Endothelial cell of umbilical vein (primary cell): ENCODE data around the gene ZNF48. TPM values are rescaled to one million over a fixed set of nuclear protein-coding genes. Genes with fewer than 3 reads are reported as not detected.

Experiments
- BruUV-seq: library from RNA; stranded (reverse); fragments of 400-500 nt; replicated peaks from 2 replicates; lab custom pipeline; 2021; lab: Mats Ljungman, UMichigan
- CTCF ChIA-PET: fragments of 300-600, 350-600 bp; sonication (Branson Sonifier 250); formaldehyde crosslinking; loops from one replicate; lab custom pipeline; 2021; ENCODE audit warnings: antibody characterized with exemption, inconsistent platforms; lab: Charles Lee
- POLR2A ChIA-PET: fragments of 300-600, 350-600 bp; sonication (Branson Sonifier 250); formaldehyde crosslinking; loops from one replicate; lab custom pipeline; 2021; ENCODE audit warnings: antibody characterized with exemption, inconsistent platforms; lab: Charles Lee
- DNase-seq: peaks from one replicate; pipeline ENCODE4 v3.0.0-alpha.2; 2011; ENCODE audit warnings: low read depth, low spot score
- FAIRE-seq: peaks from 2 replicates; lab custom pipeline; 2011; peaks lifted over from hg19 to GRCh38; lab: Jason Lieb, UNC
- H2AFZ ChIP-seq: 2 replicates; pipeline ENCODE4 v1.6.0; 2012; ENCODE audit warnings: low read depth, low read length, control low read depth, inconsistent platforms
- H3K27ac ChIP-seq: 2 replicates; pipeline ENCODE4 v1.5.1; 2011; ENCODE audit warnings: low read depth, mild to moderate bottlenecking, control low read depth, low read length, moderate library complexity; ENCODE audit not compliant: insufficient read depth
- H3K27me3 ChIP-seq, 2 experiments: 2 replicates each; pipeline versions ENCODE4 v1.6.0 to v1.6.1; 2011; ENCODE audit warnings: low read length in 2 of 2, mixed read lengths in 1 of 2; ENCODE audit not compliant: control insufficient read depth in 2 of 2, insufficient read depth in 2 of 2
- H3K36me3 ChIP-seq, 2 experiments: 2 replicates in 1 of 2; 3 replicates in 1 of 2; pipeline ENCODE4 v1.5.1; 2011; ENCODE audit warnings: low read length in 2 of 2, mild to moderate bottlenecking in 1 of 2, moderate library complexity in 1 of 2; ENCODE audit not compliant: control insufficient read depth in 2 of 2, insufficient read depth in 2 of 2; ENCODE audit errors: extremely low read depth in 1 of 2
- H3K4me1 ChIP-seq: 3 replicates; pipeline ENCODE4 v1.5.1; 2011; ENCODE audit warnings: mild to moderate bottlenecking, low read length; ENCODE audit not compliant: control insufficient read depth, insufficient read depth; ENCODE audit errors: extremely low read depth
- H3K4me2 ChIP-seq: 2 replicates; pipeline ENCODE4 v1.6.1; 2011; ENCODE audit warnings: low read length, control low read depth, mixed read lengths; ENCODE audit not compliant: insufficient read depth
- H3K4me3 ChIP-seq, 3 experiments: fragments of 200-600 bp in 1 of 3; sonication (generic), shearing (Covaris generic) in 1 of 3; replicated peaks in 1 of 3; 2 replicates each; pipeline ENCODE4 v1.5.1; 2011 to 2016; ENCODE audit warnings: control low read depth in 3 of 3, low read length in 3 of 3, mild to moderate bottlenecking in 2 of 3, inconsistent platforms in 1 of 3, low read depth in 1 of 3, moderate library complexity in 1 of 3; ENCODE audit not compliant: insufficient read depth in 1 of 3
- H3K79me2 ChIP-seq: 2 replicates; pipeline ENCODE4 v1.6.0; 2012; ENCODE audit warnings: low read length, inconsistent platforms; ENCODE audit not compliant: control insufficient read depth, insufficient read depth
- H3K9ac ChIP-seq: replicated peaks from 2 replicates; pipeline ENCODE3; 2011; ENCODE audit warnings: low read length, control low read depth; ENCODE audit not compliant: insufficient read depth; ENCODE audit errors: extremely low read depth
- H3K9me1 ChIP-seq: replicated peaks from 3 replicates; pipeline ENCODE4 v1.6.0; 2011; ENCODE audit warnings: mild to moderate bottlenecking, low read length; ENCODE audit not compliant: control insufficient read depth, insufficient read depth; ENCODE audit errors: extremely low read depth
- H3K9me3 ChIP-seq: replicated peaks from 2 replicates; pipeline ENCODE4 v1.5.1; 2012; ENCODE audit warnings: low read length, inconsistent platforms; ENCODE audit not compliant: control insufficient read depth, insufficient read depth
- H4K20me1 ChIP-seq: replicated peaks from 2 replicates; pipeline ENCODE3; 2011; ENCODE audit warnings: mild to moderate bottlenecking, low read length; ENCODE audit not compliant: control insufficient read depth, insufficient read depth; ENCODE audit errors: extremely low read depth
- EZH2 ChIP-seq: IDR thresholded peaks from 2 replicates; pipeline ENCODE4 v1.6.1; 2012; ENCODE audit warnings: borderline replicate concordance, low read depth, mild to moderate bottlenecking, moderate library complexity, low read length, inconsistent platforms; ENCODE audit not compliant: severe bottlenecking
- FOS ChIP-seq: IDR thresholded peaks from 2 replicates; pipeline ENCODE4 v1.6.1; 2011; ENCODE audit warnings: mild to moderate bottlenecking, low read length, moderate library complexity, borderline replicate concordance; ENCODE audit not compliant: insufficient read depth
- GATA2 ChIP-seq: IDR thresholded peaks from 2 replicates; pipeline ENCODE4 v1.7.0; 2011; ENCODE audit warnings: low read depth, mild to moderate bottlenecking, moderate library complexity, mixed read lengths, low read length; ENCODE audit not compliant: insufficient read length, insufficient read depth
- JUN ChIP-seq: IDR thresholded peaks from 2 replicates; pipeline ENCODE4 v1.6.1; 2011; ENCODE audit warnings: borderline replicate concordance, low read depth; ENCODE audit not compliant: insufficient read length, insufficient read depth
- MYC ChIP-seq: IDR thresholded peaks from one replicate; pipeline ENCODE4 v1.6.1; 2011; ENCODE audit warnings: mild to moderate bottlenecking, low read depth, low read length
- POLR2A ChIP-seq: IDR thresholded peaks from 2 replicates; pipeline ENCODE4 v1.6.1; 2012; ENCODE audit warnings: low read depth, mild to moderate bottlenecking, control low read depth, low read length
- POLR2AphosphoS5 ChIP-seq: IDR thresholded peaks from 2 replicates; pipeline ENCODE4 v1.6.1; 2012; ENCODE audit warnings: low read depth, mild to moderate bottlenecking, control low read depth, low read length, moderate library complexity; ENCODE audit not compliant: insufficient read depth
- dilution Hi-C: fragments of 300-500 bp; cut with MboI; formaldehyde crosslinking; loops from one replicate; pipeline ENCODE4 v1.15.0; 2019; ENCODE audit warnings: low sequenced_read_pairs; ENCODE audit not compliant: extremely low pct_ligation_motif_present
- intact Hi-C: fragments of 100-400 bp; cut with micrococcal nuclease; formaldehyde crosslinking; loops from one replicate; pipeline ENCODE4 v1.10.0; 2022
- polyA plus RNA-seq, 4 experiments: library from polyadenylated mRNA; depleted of rRNA in 3 of 4; stranded (reverse) in 3 of 4; unstranded in 1 of 4; fragments of >200 nt; gene quantifications; 2 replicates each; pipeline versions ENCODE4 v1.2.1 to v1.2.3, GENCODE V29; 2011 to 2012; ENCODE audit warnings: missing spikeins in 1 of 4
- total RNA-seq: library from RNA; stranded (reverse); gene quantifications from 2 replicates; pipeline ENCODE4 v1.2.3, GENCODE V29; 2021
- TF ChIP-seq, protein P1 (sequence below): IDR thresholded peaks from 2 replicates; pipeline ENCODE4 v1.6.1; 2011; ENCODE audit not compliant: insufficient read depth, insufficient read length
- TF ChIP-seq, protein P2 (sequence below), 2 donors: IDR thresholded peaks; 1 replicate in 1 of 2; 2 replicates in 1 of 2; pipeline ENCODE4 v1.5.1; 2011; ENCODE audit warnings: low read length in 2 of 2, mild to moderate bottlenecking in 2 of 2, moderate library complexity in 2 of 2, control low read depth in 1 of 2, inconsistent platforms in 1 of 2, low read depth in 1 of 2; ENCODE audit not compliant: insufficient read depth in 1 of 2; ENCODE audit errors: extremely low read depth in 1 of 2

Gene ZNF48
- total and polyA plus RNA-seq, 2 donors (not counting 3 experiments of a cell fraction or from before 2014, with no cell fraction given) = 15.3 to 16.1 TPM

- H3K79me2 ChIP-seq = peaks cover 19% of the 10 kb centered on the region
- no peak overlapping the region for H2AFZ ChIP-seq
- H3K9me3 ChIP-seq = no peaks in the 10 kb centered on the region
- no peak for DNase-seq
- CTCF ChIA-PET = interaction anchor here (0.7 to 2.5 kb wide), 6 partner anchors 9 to 261 kb away, joined by 3 to 12 read pairs (median 4); no protein-coding TSS in a partner anchor
- H3K9me1 ChIP-seq = no peaks in the 10 kb centered on the region
- peak overlapping the region; percentile 96 for H3K9ac ChIP-seq
- POLR2A ChIA-PET = interaction anchor here (0.6 kb wide), 1 partner anchor 17 kb away, joined by 3 read pairs; the partner anchor contains the start of gene TBC1D10B
- BruUV-seq = no TSS peak
- H3K4me3 ChIP-seq = no peak overlapping the region
- peaks cover 32% of the 10 kb centered on the region for H3K4me1 ChIP-seq
- dilution Hi-C loops = no loop called here
- H3K4me2 ChIP-seq = peak overlapping the region; percentile 83
- no peaks in the 10 kb centered on the region for H4K20me1 ChIP-seq
- no peak for TF ChIP-seq EZH2
- TF ChIP-seq FOS = no peak
- no peak for TF ChIP-seq POLR2AphosphoS5
- no peak for TF ChIP-seq POLR2A
- TF ChIP-seq, protein P1, sequence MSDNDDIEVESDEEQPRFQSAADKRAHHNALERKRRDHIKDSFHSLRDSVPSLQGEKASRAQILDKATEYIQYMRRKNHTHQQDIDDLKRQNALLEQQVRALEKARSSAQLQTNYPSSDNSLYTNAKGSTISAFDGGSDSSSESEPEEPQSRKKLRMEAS = no peak
- TF ChIP-seq JUN = no peak
- no peak for TF ChIP-seq GATA2
- TF ChIP-seq MYC = no peak
- TF ChIP-seq, protein P2, sequence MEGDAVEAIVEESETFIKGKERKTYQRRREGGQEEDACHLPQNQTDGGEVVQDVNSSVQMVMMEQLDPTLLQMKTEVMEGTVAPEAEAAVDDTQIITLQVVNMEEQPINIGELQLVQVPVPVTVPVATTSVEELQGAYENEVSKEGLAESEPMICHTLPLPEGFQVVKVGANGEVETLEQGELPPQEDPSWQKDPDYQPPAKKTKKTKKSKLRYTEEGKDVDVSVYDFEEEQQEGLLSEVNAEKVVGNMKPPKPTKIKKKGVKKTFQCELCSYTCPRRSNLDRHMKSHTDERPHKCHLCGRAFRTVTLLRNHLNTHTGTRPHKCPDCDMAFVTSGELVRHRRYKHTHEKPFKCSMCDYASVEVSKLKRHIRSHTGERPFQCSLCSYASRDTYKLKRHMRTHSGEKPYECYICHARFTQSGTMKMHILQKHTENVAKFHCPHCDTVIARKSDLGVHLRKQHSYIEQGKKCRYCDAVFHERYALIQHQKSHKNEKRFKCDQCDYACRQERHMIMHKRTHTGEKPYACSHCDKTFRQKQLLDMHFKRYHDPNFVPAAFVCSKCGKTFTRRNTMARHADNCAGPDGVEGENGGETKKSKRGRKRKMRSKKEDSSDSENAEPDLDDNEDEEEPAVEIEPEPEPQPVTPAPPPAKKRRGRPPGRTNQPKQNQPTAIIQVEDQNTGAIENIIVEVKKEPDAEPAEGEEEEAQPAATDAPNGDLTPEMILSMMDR (IDR thresholded peaks at IDR 0.05; ENCODE audit: extremely low read depth in 1 of 2, insufficient read depth in 1 of 2, low read depth in 1 of 2, low read length in 2 of 2) = no peak
- H3K27me3 ChIP-seq = no peaks in the 10 kb centered on the region
- peaks cover 6 to 25% of the 10 kb centered on the region in 2 experiments for H3K36me3 ChIP-seq
- H3K27ac ChIP-seq = no peak overlapping the region
- intact Hi-C loops = loop anchor here (1.0 kb wide), 2 partner anchors 18 to 47 kb away; no protein-coding TSS in a partner anchor
- FAIRE-seq = no peak
Observed at GRCh38 chr16:30353438-30354129, 41.6 kb upstream of the ZNF48 start.
